NCI-H2196 (cell line): Measurements from ENCODE around the gene EDC4.
"Not testable (repeated sequence)": the region's sequence is repeated elsewhere in the genome, so short reads cannot be mapped to it uniquely, and the experiment has no call there.

Source experiments
- DNase-seq: peaks from one replicate; lab custom pipeline; 2025; ENCODE audit not compliant: unreplicated experiment; lab: John Stamatoyannopoulos, UW

The EDC4 gene

DNA sequence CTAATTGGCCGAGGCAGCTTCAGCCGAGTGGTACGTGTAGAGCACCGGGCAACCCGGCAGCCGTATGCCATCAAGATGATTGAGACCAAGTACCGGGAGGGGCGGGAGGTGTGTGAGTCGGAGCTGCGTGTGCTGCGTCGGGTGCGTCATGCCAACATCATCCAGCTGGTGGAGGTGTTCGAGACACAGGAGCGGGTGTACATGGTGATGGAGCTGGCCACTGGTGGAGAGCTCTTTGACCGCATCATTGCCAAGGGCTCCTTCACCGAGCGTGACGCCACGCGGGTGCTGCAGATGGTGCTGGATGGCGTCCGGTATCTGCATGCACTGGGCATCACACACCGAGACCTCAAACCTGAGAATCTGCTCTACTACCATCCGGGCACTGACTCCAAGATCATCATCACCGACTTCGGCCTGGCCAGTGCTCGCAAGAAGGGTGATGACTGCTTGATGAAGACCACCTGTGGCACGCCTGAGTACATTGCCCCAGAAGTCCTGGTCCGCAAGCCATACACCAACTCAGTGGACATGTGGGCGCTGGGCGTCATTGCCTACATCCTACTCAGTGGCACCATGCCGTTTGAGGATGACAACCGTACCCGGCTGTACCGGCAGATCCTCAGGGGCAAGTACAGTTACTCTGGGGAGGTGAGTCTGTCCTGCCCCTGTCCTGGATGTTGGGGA is 36.3 kb downstream of the EDC4 start:
- DNase-seq = no peak

- DNase-seq = peak; percentile 41
Measured at GRCh38 chr16:67910158-67910557, 37.3 kb downstream of the EDC4 start.

DNA sequence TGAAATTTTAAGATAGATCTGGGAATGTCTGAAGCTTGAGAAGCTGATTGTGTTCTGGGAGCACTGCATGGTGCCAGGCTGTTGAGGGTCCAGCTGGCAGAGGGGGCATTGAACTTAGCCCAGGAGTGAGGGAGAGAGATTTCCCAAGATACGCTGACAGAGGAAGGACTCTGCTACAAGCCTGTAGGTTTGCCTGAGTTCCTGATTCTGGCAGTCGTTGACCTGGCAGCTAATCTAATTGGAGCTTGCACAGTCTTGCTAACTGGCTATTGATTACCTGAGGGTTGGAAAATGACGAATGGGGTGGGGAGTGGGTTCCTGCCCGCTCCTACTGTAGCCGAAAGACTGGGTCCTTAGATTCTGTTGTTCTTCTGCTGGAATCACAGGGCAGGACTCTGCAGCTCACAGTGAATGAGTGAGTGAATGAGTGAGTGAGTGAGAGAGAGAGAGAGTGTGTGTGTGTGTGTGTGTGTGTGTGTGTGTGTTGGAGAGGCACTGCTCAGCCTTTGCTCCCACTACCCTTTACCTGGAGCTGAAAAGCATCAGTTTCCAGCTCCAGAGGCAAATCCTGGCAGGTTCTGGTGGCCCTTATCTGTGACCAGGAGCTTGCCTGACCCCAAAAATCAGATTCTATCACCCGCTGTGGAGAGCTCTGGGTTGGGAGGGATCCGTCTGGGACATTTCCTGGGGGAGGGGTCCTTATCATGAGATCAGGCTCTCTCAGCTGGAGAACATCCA is 42.1 kb downstream of the EDC4 start:
- DNase-seq = no peak

- not testable (repeated sequence) for DNase-seq
Measured at GRCh38 chr16:67915496-67915769, 42.6 kb downstream of the EDC4 start.

GRCh38 chr16:67915831-67916723 is 43.2 kb downstream of the EDC4 start:
- peak; percentile 8 for DNase-seq

DNA sequence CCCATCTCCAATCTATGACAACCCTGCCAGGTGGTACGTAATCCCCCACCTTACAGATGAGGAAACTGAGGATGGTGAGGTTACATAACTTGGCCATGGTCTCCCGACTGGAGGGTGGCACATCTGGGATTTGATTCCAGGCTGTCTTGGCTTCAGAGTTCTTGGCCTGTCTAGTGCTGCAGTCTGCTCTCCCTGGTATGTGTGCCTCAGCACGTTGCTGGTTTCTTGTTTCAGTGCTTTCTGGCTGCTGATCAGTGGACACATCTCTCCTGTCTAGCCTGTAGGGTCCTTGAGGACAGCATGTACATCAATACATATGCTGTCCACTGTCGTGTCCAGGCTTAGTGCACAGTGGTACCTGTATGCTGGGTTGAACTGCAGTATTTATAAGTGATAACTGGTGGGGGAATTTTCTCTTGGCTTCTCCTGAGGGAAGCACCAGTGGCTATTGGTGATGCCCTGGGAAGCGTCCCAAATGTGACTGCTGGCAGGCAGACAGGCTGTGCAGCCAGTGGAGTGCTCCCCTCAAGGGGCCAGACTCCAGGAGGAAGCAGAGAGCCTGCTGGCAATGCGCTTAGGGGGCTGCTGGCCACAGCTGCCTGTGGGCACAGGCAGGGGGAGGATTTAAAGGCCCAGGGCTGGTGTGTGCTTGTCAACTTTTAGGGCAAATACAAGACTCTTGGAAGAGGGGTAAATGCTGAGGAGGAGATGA is 44.4 kb downstream of the EDC4 start:
- DNase-seq = no peak

- DNase-seq = peak; percentile 11
Measured at GRCh38 chr16:67917852-67918236, 45.0 kb downstream of the EDC4 start.

GRCh38 chr16:67919622-67920221 is 46.9 kb downstream of the EDC4 start:
- DNase-seq = no peak

GRCh38 chr16:67922221-67922620 is 49.4 kb downstream of the EDC4 start:
- DNase-seq = no peak

DNA sequence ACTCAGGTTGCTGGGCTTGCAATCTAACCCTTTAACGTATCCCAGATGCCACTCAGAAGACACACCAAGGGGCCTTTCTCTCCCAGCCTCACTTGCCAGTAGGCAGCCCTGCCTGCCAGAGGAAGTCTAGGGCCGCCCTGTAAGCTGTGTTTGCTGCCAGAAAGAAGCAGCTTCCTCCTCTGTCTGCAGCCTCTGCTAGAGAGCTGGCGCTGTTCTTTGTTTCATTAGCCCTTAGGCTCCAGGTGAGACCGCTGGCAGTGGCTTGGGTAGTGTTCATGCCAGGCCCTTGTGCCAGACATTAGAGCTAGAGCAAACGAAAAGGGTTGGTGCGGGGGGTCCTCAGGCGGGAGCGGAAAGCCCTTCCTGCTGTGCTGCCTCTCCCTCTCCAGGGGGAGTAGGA is 49.9 kb downstream of the EDC4 start:
- peak; percentile 66 for DNase-seq

DNA sequence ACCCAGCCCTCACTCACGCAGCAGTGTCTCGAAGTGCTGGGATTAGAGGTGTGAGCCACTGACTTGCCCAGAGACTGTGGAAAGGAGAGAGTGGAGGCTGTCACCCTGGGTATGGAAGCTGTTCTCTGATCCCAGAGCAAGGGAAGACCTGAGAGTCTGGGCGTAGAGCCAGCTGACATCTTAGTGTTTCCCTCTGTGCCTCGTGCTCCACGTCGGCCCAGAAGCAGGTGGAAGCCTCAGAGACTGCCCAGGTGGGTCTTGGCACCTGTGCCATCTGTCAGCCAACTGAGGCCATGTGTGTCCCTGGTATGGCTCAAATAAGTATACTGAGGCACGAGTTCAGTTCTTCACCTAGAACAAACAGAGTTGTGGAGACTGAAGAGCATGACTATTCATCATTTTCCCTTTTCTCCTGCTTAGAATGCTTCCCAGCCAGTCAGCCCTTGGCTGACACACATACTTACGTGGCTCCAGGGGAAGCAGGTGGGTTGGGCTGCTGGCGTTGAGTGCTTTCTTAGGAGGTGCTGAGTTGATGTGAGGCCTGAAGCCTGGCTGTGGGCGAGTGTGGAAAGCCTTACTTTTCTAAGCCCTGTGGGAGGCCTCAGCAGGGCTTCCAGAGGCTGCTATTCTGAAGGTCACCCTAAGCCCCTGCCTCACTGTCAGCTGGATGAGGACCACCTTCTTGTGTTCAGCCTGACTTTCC is 50.7 kb downstream of the EDC4 start:
- DNase-seq = peak; percentile 80

DNA sequence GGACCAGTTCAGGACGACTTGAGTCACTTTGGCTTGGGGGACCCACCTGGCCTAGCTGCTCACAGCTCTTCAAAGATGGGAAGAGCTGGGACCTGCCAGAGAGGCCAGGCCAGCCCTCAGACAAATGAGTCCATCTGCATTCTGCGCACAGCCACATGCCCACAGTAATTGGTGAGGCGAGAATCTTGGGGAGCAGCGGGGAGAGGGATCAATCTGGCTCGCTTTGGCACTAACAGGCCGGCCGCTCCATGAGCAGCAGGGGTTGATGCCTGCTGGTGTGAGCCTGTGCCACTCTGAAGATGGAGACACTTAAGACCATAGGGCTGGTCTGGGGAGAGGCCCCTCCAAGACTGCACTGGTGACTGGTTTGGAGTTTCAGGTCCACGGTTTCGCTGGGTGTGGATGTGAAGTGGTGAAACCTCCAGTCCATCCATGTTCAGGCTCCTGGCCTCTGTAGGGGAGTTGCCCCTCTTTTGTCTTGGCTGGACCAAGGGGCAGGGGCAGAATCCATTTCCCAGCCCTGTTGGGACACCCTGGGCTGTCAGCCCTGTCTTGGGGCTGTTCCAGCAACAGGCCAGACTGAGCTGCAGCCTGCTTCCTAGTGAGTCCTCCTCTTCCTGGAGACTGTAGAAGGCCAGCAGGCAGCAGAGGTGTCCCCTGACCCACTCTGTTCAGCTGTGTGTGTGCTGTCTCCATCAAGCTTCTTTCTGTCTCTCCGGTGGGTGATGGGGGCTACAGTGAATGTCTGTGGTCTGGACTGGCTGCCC is 51.5 kb downstream of the EDC4 start:
- DNase-seq = no peak

- peak; percentile 55 for DNase-seq
Measured at GRCh38 chr16:67926181-67926750, 53.4 kb downstream of the EDC4 start.

DNA sequence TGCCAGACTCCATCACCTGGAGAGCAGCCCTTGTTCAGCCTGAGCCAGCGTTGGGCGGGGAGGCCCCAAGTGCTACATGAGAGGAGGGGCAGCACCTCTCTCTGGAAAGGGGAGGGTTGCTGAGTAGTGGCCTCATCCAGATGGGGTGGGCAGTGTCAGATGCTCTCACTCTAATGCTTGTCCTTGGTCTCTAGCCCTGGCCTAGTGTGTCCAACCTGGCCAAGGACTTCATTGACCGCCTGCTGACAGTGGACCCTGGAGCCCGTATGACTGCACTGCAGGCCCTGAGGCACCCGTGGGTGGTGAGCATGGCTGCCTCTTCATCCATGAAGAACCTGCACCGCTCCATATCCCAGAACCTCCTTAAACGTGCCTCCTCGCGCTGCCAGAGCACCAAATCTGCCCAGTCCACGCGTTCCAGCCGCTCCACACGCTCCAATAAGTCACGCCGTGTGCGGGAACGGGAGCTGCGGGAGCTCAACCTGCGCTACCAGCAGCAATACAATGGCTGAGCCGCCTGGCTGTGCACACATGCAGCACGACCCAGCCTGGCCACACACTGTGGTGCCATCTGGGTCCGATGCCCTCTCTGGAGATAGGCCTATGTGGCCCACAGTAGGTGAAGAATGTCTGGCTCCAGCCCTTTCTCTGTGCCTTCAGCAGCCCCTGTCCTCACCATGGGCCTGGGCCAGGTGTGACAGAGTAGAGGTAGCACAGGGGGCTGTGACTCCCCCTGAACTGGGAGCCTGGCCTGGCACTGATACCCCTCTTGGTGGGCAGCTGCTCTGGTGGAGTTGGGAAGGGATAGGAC is 54.5 kb downstream of the EDC4 start:
- DNase-seq = no peak

- no peak for DNase-seq
Measured at GRCh38 chr16:67928147-67928546, 55.3 kb downstream of the EDC4 start.

GRCh38 chr16:67928561-67929364 is 55.9 kb downstream of the EDC4 start:
- peak; percentile 56 for DNase-seq

DNA sequence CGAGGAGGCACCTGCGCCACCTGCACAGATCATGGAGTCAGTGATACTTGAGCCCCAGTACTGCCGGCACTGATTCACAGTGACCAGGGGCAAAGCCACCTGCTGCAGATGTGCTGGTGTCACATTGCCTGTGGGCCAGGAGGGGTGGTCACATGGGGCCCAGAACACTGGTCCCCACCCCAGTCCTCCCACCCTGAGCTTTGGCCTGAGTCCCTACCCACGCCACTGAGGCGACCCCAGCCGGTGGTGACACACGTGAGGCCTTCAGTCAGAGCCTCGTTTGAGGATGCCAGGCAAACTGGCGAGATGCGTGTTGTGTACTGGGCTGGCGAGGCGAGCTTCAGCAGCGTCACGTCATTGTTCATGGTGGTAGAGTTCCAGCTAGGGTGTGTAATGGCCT is 57.3 kb downstream of the EDC4 start:
- DNase-seq = no peak
